ENCODE data around the gene SH3BGRL. TPM values are rescaled to one million over a fixed set of nuclear protein-coding genes. Genes with fewer than 3 reads are reported as not detected.

The SH3BGRL gene
- total and polyA plus RNA-seq, 2 of the 13 experiments (the other 11 are each of a cell fraction or from before 2014, with no cell fraction given): 8.9 to 11.4 TPM

DNA sequence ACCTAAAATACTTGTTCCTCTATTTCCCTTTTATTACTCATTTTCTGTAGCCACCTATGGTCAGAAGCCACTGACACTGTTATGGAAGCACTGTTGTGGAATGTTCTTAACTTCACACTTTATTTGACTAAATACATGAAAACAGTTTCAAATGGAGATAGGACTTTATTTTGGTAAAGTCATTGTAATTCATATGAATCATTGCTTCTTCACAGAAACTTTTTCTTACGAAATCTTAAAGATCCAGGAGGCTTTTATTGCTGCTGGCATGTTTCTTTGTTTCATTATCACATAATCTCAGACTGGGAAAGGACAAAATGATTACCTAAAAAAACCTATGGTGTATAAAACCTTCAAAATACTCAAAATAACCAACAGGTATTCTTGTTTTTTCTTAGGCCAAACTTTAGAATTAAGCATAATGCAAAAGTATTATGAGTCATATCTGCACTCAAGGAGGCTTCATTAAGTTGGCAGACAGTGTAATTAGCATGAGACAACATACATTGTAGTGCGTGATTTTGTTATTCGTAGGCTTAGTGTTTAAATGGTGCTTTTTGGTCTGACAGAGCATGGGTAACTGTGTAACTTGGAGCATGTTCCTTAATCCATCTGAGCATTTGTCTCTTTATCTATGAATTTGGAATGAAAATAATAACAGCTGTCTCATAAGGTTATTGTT is 58.0 kb downstream of the SH3BGRL start:
- no peak overlapping the region for H3K4me3 ChIP-seq (replicated peaks in 1 of 3; ENCODE audit: insufficient read depth in 1 of 3, low read depth in 2 of 3, low read length in 3 of 3)
- H4K20me1 ChIP-seq (ENCODE audit: insufficient read depth, low read length): no peaks in the 10 kb centered on the region
- ChIA-PET CTCF (ENCODE audit: low intra/inter-chr PET ratio, low total read pairs) (no interaction called here), POLR2A (no interaction called here)
- H3K27ac ChIP-seq (ENCODE audit: extremely low read length, insufficient read depth, low read length): no peak overlapping the region
- H3K27me3 ChIP-seq (ENCODE audit: control insufficient read depth in 1 of 2, insufficient read depth in 2 of 2, low read length in 2 of 2): no peaks in the 10 kb centered on the region
- in situ Hi-C loops (cut with HindIII; ENCODE audit: extremely low pct_ligation_motif_present, low pct_unique_long_range_greater_than_20kb): no loop called here
- no peaks in the 10 kb centered on the region for H3K79me2 ChIP-seq (ENCODE audit: insufficient read depth, low read length)
- DNase-seq (ENCODE audit: low spot score) (no peak), ATAC-seq (no peak), FAIRE-seq (no peak)
- no peak overlapping the region for H3K9ac ChIP-seq (ENCODE audit: insufficient read depth, low read depth, low read length)
- no peaks in the 10 kb centered on the region for H3K9me3 ChIP-seq (ENCODE audit: low read length)
- no peaks in the 10 kb centered on the region for H3K36me3 ChIP-seq (replicated peaks in 1 of 2; ENCODE audit: control insufficient read depth in 1 of 2, insufficient read depth in 2 of 2, low read length in 2 of 2)
- intact Hi-C loops (cut with micrococcal nuclease; ENCODE audit: unreplicated experiment): no loop called here
- WGBS (ENCODE audit: low lambda C conversion rate): 87% methylated on average over 3 of the region's 3 CpGs
- no peak overlapping the region for H2AFZ ChIP-seq (ENCODE audit: low read length)
- no peaks in the 10 kb centered on the region for H3K4me1 ChIP-seq (ENCODE audit: insufficient read depth, low read length)
- BruUV-seq (replicated peaks): no TSS peak
- H3K4me2 ChIP-seq (ENCODE audit: low read depth, low read length): no peak overlapping the region
- TF ChIP-seq, protein P1, sequence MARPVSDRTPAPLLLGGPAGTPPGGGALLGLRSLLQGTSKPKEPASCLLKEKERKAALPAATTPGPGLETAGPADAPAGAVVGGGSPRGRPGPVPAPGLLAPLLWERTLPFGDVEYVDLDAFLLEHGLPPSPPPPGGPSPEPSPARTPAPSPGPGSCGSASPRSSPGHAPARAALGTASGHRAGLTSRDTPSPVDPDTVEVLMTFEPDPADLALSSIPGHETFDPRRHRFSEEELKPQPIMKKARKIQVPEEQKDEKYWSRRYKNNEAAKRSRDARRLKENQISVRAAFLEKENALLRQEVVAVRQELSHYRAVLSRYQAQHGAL (CRISPR knock-in tag; IDR thresholded peaks at IDR 0.05; ENCODE audit: not compliant biosample characterization): no peak
- TF ChIP-seq EP300 (IDR thresholded peaks at IDR 0.05; ENCODE audit: low read depth in 2 of 2, low read length in 2 of 2) (no peak), EP300 (CRISPR knock-in tag; IDR thresholded peaks at IDR 0.05; ENCODE audit: borderline replicate concordance) (no peak), ZNF234 (CRISPR knock-in tag; conservative IDR thresholded peaks at IDR 0.05) (no peak), ZNF607 (CRISPR knock-in tag; IDR thresholded peaks at IDR 0.05; ENCODE audit: borderline replicate concordance) (no peak), XRCC5 (optimal IDR thresholded peaks at IDR 0.05; ENCODE audit: low read length) (no peak), MXI1 (IDR thresholded peaks at IDR 0.05; ENCODE audit: borderline replicate concordance, low read depth, low read length) (no peak)
- TF ChIP-seq, protein P2, sequence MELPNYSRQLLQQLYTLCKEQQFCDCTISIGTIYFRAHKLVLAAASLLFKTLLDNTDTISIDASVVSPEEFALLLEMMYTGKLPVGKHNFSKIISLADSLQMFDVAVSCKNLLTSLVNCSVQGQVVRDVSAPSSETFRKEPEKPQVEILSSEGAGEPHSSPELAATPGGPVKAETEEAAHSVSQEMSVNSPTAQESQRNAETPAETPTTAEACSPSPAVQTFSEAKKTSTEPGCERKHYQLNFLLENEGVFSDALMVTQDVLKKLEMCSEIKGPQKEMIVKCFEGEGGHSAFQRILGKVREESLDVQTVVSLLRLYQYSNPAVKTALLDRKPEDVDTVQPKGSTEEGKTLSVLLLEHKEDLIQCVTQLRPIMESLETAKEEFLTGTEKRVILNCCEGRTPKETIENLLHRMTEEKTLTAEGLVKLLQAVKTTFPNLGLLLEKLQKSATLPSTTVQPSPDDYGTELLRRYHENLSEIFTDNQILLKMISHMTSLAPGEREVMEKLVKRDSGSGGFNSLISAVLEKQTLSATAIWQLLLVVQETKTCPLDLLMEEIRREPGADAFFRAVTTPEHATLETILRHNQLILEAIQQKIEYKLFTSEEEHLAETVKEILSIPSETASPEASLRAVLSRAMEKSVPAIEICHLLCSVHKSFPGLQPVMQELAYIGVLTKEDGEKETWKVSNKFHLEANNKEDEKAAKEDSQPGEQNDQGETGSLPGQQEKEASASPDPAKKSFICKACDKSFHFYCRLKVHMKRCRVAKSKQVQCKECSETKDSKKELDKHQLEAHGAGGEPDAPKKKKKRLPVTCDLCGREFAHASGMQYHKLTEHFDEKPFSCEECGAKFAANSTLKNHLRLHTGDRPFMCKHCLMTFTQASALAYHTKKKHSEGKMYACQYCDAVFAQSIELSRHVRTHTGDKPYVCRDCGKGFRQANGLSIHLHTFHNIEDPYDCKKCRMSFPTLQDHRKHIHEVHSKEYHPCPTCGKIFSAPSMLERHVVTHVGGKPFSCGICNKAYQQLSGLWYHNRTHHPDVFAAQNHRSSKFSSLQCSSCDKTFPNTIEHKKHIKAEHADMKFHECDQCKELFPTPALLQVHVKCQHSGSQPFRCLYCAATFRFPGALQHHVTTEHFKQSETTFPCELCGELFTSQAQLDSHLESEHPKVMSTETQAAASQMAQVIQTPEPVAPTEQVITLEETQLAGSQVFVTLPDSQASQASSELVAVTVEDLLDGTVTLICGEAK (IDR thresholded peaks at IDR 0.05): no peak
- TF ChIP-seq, protein P2 (CRISPR knock-in tag; IDR thresholded peaks at IDR 0.05): no peak
- TF ChIP-seq, protein P3, sequence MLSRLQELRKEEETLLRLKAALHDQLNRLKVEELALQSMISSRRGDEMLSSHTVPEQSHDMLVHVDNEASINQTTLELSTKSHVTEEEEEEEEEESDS (CRISPR knock-in tag; IDR thresholded peaks at IDR 0.05; ENCODE audit: borderline replicate concordance): no peak
- TF ChIP-seq, protein P4, sequence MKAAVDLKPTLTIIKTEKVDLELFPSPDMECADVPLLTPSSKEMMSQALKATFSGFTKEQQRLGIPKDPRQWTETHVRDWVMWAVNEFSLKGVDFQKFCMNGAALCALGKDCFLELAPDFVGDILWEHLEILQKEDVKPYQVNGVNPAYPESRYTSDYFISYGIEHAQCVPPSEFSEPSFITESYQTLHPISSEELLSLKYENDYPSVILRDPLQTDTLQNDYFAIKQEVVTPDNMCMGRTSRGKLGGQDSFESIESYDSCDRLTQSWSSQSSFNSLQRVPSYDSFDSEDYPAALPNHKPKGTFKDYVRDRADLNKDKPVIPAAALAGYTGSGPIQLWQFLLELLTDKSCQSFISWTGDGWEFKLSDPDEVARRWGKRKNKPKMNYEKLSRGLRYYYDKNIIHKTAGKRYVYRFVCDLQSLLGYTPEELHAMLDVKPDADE (CRISPR knock-in tag; IDR thresholded peaks at IDR 0.05): no peak
- TF ChIP-seq, protein P5, sequence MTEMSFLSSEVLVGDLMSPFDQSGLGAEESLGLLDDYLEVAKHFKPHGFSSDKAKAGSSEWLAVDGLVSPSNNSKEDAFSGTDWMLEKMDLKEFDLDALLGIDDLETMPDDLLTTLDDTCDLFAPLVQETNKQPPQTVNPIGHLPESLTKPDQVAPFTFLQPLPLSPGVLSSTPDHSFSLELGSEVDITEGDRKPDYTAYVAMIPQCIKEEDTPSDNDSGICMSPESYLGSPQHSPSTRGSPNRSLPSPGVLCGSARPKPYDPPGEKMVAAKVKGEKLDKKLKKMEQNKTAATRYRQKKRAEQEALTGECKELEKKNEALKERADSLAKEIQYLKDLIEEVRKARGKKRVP (CRISPR knock-in tag; IDR thresholded peaks at IDR 0.05): no peak

Measured in HepG2 (cell line).